ENCODE data around the gene NTMT2. TPM values are rescaled to one million over a fixed set of nuclear protein-coding genes. Genes with fewer than 3 reads are reported as not detected.

The NTMT2 gene
- total RNA-seq = not detected in 2 replicates

GRCh38 chr1:170145770-170146676 is at the start of gene NTMT2:
NTMT2 (plus strand) TSS chr1:170145959; CDS start chr1:170146108, 149 bp downstream.

Small RNAs within 50 kb of the gene (small RNA-seq; reads per million reads assigned to genes)
- gene MIR3119-2 (ENCODE audit: low replicate concordance) = not detected

Other genes with a start within 250 kb of the NTMT2 start
- 16.0 and 27.9 TPM in 2 replicates for gene KIFAP3, start 71.3 kb upstream of the NTMT2 start, total RNA-seq